ENCODE results near the gene MRFAP1L1.

Gene MRFAP1L1

DNA sequence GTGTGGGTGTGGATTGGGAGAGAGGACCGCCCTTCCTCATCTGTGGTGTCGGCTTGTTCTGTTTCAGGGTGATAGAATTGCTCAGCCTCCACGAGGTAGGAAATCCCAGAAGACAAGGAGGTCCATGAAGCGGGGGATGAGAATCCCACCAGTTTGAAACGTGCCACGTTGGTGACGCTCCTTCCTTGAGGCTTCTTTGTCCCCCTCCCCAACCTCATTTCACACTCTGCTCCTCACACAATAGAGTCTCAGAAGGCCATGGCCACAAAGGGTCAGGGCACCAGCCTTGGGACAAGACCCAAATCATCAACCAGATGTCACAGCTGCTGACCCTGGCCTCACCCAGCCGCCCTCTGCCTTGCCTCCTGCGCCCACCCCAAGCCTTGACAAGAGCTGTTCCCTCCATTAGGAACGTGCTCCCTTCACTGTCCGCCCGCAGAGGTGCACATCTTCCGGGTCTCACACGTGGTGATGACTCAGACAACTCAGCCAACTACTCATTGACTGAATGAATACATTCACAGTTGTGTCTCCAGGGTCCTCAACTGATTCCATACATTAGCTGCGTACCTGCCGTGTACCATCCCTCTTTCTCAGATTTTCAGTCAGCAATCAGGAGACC is 24.6 kb upstream of the MRFAP1L1 start:
- in situ Hi-C loops (cut with MboI; ENCODE audit: low sequenced_read_pairs) = no loop called here

DNA sequence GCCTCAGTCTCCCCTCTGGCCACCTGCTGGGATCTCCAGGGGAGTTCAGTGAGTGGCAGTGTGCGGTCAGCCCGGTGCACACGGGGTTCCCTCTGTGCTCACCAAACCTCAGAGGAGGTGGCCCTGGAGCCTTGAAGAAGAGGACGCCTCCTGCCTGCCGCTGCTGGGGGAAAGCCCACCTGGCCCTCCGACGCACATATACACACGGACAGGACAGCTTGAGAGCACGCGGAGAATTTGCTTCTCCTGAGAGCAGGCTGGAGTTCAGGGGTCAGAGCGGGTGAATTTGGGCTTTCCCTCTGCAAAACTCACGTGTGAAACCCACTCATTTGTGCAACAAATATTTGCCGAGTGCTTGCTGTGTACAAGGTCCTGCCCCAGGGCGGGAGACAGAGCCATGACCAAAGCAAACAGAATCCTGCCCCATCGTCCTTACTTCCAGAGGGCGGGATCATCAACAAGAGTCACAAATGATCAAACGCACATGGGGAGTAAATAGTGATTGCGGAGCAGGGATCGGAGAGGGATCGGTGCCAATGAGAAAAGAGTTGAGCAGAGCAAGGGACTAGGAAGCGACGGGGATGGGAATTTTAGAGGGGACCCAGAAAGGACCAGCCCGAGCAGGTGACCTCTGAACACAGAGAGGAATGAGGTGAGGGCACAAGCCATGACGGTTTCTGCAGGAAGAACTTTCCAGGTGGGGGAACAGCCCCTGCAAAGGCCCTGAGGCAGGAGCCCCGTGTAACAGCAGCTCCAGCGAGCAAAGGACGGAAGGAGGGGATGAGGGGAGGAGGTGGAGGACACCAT is 23.9 kb upstream of the MRFAP1L1 start:
- in situ Hi-C loops (cut with MboI; ENCODE audit: low sequenced_read_pairs) = no loop called here

DNA sequence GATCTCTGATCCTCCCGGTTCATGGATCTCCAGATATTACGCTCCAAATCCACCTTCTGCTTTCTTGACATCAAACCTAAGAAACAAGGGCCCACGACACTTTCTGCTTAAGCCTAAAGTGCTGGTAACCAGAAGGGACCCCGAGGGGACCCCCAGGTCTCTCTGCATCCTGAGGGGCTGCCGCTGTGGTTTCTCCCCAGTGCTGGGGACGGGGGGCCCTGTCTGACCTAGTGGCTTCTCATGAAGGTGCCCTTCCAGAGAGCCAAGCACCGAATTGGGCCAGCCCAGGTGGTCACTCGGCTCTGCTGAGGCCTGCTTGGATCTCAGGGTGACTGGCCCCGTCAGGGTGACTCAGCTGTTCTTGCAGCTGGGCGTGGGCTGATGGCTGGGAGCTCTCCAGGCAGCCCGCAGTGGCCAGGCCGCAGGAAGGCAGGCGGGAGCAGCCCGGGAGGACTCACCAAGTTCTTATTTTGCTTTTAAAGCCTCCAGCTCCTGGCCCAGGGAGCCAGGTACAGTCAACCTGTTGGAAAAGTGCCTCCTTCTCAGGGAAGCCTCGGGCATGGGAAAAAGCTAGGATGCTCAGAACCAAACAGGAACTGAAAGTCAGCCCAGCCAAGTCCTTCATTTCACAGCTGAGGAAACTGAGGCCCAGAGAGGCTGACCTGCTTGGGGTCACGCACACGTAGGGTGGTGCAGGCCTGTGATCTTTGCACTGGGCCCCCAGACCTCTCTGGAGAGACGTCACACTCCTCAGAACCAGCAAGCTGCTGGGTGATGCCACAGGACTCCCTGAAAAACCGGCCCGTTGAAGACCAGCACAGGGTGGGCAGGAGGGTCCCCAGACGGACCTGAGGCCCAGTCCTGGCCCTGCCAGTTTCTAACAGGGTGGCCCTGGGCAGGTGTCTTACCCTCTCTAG is 23.0 kb upstream of the MRFAP1L1 start:
- in situ Hi-C loops (cut with MboI; ENCODE audit: low sequenced_read_pairs) = no loop called here

DNA sequence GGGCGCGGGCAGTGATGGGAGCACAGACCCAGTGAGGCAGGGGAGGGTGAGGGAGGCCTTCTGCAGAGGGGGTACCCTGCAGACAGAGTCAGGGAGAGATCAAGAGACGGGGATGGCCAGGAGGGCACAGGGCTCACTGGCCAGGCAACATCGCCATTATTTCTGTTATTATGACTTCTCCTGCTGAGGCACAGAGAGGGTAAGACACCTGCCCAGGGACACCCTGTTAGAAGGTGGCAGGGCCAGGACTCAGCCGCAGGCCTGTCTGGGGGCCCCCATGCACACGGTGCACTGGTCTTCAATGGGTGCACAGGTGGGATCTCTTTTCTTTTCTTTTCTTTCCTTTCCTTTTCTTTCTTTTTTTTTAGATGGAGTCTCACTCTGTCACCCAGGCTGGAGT is 22.1 kb upstream of the MRFAP1L1 start:
- in situ Hi-C loops (cut with MboI; ENCODE audit: low sequenced_read_pairs) = no loop called here

DNA sequence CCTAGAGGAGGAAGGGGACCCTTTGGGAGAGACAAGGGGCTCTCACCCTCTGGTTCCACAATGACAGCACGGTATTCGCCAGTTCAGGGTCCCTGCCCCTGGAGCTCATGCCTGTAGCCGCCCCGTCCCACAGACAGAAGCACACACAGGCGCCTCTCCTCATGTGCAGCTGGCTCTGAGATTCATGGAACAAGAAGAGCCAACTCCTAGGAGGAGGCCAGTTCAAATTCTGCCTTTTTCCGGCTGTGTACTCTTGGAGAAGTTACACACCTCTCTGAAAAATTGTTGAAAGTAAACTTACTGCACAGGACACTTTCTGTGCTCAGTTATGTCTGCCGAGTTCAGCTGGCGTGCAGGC is 21.6 kb upstream of the MRFAP1L1 start:
- in situ Hi-C loops (cut with MboI; ENCODE audit: low sequenced_read_pairs) = no loop called here

DNA sequence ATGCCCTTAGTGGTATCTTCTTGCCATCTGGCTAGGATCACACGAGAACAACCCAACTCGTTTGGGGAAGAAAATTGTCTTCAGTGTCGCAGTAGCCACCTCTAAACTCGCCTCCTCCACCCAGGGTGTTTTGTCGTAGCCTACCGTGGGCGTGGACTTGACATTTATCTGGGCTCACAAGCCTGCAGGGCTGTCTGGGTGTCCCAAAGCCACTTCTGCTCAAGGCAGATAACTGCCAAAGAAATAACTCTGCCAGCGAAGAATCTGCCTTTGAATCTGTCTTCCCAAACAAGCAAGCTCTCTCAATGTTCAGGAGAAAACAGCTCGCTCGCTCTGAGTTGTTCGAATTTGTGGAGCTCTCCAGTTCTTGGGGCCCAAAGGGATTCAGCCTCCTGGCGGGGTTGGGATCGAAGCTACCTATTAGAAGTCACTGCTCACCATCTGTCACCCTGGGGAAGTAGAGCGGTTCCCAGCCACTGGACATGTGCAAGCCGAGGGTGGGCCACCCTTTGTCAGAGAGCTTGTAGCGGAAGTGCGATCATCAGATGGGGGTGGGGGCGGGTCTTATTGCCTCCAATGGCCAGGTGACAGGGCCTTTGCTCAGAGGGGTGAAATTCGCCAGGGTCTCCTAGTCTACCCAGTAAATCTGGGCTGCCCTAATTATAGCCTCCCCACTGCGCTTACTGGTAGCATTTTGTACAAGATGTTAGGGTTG is 21.1 kb upstream of the MRFAP1L1 start:
- in situ Hi-C loops (cut with MboI; ENCODE audit: low sequenced_read_pairs) = no loop called here

DNA sequence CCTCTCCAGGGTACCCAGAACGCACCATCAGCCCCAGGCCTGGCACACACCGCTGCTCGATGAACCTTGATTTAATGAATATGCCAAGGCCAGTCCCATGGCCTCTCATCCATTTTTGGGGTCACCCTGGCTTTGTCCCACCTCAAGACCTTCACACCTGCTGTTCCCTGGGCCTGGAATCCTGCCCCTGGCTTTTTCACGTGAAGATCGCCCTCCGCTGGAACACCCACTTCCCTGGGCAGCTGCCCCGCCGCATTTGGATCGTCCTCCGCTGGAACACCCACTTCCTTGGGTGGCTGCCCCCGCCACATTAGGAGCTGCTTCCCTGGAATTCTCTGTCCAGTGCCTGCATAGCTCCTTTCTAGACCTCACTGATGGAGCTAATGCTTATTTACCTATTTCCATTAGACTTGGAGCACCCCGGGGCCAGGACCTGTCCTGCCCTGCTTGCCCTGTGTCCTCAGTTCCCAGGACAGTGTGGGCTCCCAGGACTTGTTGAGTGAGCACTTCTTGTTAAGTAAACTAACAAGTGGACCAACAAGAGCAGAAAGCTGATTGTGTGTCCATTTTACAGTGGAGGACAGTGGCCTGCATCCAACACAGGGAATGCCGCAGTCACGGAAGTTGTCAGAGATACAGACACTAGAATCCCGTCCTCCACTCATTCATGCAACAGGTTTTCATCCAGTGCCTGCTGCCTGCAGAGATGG is 18.8 kb upstream of the MRFAP1L1 start:
- in situ Hi-C loops (cut with MboI; ENCODE audit: low sequenced_read_pairs) = loop anchor here (10.0 kb wide), 1 partner anchor 136 kb away; no protein-coding TSS in a partner anchor

DNA sequence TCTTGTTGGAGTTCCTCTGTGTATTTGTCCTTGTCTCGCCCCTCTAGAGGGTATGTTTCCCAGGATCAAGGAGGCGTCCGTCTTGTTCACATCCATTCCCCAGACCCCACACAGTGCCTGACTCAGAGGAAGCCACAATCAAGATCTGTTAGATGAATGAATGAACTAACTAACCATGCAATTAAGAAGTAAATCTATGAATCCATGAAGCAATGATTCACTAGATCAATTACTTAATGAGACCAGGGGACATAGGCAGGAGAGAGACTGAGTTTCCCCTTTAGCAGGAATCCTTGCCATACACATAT is 18.2 kb upstream of the MRFAP1L1 start:
- in situ Hi-C loops (cut with MboI; ENCODE audit: low sequenced_read_pairs) = loop anchor here (10.0 kb wide), 1 partner anchor 137 kb away; no protein-coding TSS in a partner anchor

DNA sequence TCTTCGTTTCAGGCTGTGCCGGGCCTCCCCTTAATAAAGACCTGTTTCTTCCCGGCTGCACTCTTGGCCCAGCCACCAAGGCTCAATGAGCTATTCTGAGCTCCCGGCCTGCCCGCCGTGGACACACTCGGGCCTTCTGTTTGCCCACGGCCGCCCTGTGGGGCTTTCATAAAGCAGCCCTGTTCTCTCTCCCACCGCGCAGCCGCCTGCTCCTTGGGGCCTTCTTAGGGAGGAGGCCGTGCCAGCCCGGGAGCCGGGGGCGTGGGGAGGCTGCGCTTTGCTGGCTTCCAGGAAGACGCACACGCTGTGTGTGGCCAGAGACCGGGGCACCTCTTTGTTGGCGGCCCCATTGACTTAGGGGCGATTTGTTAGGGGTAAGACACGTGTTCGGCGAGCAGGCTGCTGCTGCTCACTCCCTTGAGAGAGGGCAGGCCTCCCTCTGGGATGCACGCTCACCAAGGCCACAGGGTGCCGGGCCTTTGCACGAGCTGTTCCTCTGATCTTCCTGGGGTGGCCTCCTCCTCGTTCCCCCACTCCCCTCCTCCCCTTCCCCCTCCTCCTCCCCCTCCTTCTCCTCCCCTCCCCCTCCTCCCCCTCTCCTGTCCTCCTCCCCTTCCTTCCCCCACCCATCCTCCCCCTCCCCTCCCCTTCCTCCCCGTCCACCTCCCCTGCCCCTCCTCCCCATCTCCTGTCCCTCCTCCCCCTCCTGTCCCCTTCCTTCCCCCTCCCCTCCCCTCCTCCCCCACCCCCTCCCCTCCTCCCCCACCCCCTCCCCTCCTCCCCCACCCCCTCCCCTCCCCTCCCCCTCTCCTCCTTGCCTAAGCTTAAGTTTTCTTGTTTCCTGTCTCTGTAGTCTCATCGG is 17.6 kb upstream of the MRFAP1L1 start:
- in situ Hi-C loops (cut with MboI; ENCODE audit: low sequenced_read_pairs) = loop anchor here (10.0 kb wide), 1 partner anchor 137 kb away; no protein-coding TSS in a partner anchor

DNA sequence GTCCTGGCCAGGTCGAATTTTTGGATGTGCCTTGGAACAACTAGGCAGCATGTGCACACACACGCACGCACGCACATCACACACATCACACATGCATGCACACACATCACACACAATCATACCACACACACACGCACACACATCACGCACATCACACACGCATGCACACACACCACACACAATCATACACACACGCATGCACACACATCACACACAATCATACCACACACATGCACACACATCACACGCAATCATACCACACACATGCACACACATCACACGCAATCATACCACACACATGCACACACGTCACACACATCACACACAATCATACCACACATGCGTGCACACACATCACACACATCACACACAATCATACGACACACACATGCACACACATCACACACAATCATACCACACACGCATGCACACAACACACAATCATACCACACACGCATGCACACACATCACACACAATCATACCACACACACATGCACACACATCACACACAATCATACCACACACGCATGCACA is 15.8 kb upstream of the MRFAP1L1 start:
- in situ Hi-C loops (cut with MboI; ENCODE audit: low sequenced_read_pairs) = loop anchor here (10.0 kb wide), 1 partner anchor 139 kb away; no protein-coding TSS in a partner anchor

DNA sequence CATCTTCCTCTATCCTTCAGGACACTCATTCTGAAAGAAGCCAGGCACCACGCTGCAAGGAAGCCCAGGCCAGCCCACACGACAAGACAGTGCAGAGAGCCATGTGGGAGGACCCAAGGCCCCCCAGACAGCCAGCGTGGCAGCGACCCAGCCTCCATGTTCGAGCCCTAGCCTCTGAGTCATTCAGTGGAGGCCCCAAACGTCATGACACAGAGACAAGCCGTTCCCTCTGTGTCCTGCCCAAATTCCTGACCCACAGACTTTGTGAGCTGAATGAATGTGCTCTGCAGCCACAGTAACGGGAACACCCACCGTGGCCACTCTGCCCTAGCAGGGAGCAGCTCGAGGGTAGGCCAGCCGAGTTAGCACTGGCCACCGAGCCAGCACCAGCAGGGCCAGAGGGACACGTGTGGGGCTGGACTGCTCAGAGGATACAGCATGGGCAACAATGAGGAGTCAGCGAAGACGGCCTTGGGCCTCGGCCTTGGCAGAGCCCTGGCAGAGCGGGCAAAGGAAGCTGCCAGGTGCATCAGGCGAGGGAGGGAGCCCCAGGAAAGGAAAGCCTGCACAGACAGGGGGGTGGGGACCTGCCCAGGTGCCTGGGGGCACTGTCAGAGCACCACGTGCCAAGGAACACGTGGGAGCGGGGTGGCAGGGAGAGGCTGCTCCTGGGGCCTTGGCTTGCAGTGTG is 14.9 kb upstream of the MRFAP1L1 start:
- in situ Hi-C loops (cut with MboI; ENCODE audit: low sequenced_read_pairs) = loop anchor here (10.0 kb wide), 1 partner anchor 140 kb away; no protein-coding TSS in a partner anchor

DNA sequence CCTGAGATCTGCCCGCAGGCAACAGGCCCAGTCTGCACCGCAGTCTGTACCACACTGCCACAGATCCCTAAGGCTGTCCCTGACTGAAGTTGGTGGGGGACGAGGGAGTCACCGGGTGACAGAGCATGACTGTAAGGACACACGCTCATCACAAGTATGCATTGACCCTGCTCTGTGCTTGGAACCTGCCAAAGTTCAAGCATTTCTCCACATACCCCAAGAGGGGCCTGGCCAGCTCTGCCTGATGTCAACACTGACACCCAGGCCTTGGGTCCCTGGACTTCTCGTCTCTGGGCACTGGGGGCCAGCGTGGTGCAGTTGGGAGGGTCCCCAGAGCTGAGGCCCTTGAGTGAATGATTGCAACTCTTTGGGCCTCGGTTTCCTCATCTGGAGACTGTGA is 14.2 kb upstream of the MRFAP1L1 start:
- in situ Hi-C loops (cut with MboI; ENCODE audit: low sequenced_read_pairs) = loop anchor here (10.0 kb wide), 1 partner anchor 141 kb away; no protein-coding TSS in a partner anchor

DNA sequence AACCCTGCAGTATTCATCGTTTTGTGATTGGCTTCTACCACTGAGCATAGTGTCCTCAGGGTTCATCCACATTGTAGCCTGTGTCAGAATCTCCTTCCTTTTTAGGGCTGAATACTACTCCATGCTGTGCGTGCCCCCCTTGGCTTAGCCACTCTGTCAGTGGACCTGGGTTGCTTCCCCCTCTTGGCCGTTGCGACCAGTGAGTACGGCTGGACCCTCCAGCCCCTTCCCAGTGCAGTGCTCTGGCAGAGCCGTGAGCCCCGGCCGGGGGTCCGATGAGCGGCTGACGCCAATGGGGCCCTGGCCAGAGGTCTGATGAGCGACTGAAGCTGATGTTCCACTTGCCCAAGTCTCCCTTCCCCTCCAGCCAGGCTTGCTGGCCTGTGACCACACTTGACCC is 13.2 kb upstream of the MRFAP1L1 start:
- in situ Hi-C loops (cut with MboI; ENCODE audit: low sequenced_read_pairs) = loop anchor here (10.0 kb wide), 1 partner anchor 142 kb away; no protein-coding TSS in a partner anchor

DNA sequence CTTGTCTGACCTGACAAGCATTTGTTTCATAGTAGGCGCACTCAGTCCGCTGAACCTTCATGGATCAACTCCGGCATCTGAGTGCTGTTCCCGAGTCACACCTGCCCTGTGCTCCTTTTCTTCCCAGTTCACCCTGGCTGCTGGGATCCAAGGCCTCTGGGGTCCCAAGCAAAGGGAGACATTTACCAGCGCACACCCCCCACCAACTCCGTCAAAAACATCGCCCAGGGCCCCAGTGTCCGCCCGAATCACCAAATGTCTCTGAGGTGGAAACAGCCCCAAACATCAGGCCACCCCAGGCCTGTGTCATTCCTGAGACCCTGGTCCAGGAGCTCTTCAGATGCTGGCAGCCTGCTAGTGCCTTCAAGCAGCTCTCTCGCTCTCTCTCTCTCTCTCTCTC is 11.5 kb upstream of the MRFAP1L1 start:
- in situ Hi-C loops (cut with MboI; ENCODE audit: low sequenced_read_pairs) = loop anchor here (10.0 kb wide), 1 partner anchor 144 kb away; no protein-coding TSS in a partner anchor

DNA sequence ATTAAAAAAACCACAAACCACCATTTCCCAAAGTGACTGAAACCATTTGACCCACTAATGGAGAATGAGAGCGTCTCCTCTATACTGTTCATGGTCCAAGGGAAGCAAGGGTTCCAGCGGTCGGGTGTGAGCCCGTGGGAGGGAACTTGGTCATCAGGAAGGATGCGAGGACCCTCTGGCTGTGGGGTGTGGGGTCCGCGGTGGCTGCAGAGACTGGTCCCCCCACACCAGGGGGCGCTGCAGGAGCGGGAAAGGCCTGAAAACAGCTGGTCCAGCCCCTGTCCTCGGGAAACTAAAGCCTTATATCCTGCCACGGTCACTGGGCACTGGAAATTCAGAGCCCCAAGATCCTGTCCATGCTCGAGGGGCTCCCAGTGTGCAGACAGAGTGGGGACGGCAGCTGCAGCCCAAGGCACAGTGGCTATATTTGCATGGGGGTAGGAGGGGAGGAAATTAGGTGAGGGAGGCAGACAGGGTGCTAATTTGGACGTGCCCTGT is 10.6 kb upstream of the MRFAP1L1 start:
- in situ Hi-C loops (cut with MboI; ENCODE audit: low sequenced_read_pairs) = loop anchor here (10.0 kb wide), 1 partner anchor 145 kb away; no protein-coding TSS in a partner anchor

DNA sequence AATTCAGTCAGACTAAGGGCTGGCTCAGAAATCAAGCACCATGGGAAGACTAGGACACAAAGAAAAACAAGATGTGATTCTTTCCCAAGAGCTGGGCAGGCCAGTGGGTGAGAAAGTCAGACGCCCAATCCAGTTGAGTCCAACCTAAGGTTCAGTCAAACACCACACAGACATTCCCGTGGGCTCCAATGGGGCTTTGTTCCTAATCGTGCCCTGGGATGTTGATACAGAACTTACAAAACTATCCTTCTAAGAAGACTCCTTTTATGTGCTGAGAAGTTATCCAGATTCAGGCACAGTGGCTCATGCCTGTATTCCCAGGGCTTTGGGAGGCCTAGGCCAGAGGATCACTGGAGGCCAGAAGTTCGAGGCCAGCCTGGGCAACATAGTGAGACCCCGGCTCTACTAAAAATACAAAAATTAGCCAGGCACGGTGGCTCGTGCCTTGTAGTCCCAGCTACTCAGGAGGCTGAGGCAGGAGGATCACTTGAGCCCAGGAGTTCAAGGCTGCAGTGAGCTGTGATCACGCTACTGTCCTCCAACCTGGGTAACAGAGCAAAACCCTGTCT is 10.0 kb upstream of the MRFAP1L1 start:
- in situ Hi-C loops (cut with MboI; ENCODE audit: low sequenced_read_pairs) = loop anchor here (10.0 kb wide), 1 partner anchor 145 kb away; no protein-coding TSS in a partner anchor

DNA sequence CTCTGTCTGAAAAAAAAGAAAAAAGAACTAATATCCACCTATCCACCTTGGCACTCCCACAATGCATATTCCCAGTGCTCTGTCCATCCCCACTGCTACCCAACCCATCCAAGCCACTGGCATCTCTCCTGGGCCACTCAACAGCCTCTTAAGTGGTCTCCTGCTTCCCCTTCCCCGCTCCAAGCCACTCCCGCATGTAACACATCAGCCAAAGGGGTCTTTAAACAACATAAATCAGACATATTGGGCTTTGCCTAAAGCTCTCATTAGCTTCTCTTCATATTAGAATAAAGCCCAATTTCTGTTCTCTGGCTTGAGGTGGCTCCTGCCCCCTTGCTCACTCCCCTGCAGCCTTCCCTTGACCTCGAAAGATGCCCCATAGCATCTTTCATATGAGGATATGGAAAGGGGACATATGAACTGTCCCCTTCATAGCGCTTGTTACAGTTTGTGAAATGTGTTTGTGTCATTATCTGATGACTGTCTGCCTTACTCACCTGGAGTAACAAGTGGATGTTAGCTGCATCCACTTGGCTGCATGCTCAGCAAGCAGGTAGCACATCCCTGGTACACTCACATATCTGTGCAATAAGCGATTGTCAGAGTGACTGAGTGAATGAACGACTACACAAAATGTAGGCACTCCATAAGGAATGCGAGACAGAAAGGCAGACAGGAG is 9.4 kb upstream of the MRFAP1L1 start:
- in situ Hi-C loops (cut with MboI; ENCODE audit: low sequenced_read_pairs) = no loop called here

Data from HL-60/S4 treated with phorbol 12-myristate 13-acetate at 8.2 ng/mL for 4 days and 3 days (cell line).